ENCODE measurements around the gene NSFL1C. TPM values are rescaled to one million over a fixed set of nuclear protein-coding genes. Genes with fewer than 3 reads are reported as not detected.

The NSFL1C gene
- total RNA-seq, 1 donor = 30.0 TPM

DNA sequence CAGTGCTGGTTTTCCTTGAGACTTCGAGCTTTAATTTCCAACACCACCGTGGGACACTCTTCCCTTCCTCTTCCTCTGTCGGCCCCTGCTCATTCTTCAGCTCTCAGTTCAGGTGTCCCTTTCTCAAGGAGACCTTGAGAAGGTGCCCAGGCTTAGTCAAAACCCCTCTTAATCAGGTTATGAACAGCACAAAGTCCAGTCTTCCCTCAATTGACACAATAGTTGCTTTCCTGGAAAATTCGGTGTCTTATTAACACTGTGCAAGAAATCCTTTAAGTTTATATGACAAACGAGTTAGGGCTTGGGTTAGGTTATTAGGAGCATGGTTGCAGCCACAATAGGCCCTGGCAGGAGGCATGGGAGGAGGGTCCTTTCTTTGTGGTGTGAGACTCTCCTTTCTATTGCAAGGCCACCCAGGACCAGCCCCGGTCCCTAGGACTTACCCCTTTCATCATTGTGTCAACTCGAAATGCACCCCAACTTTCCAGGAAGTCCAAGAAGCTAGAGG is 1.5 kb upstream of the NSFL1C start:
- peaks cover 22% of the 10 kb centered on the region for H4K20me1 ChIP-seq (ENCODE audit: insufficient read depth, low read length)

GRCh38 chr20:1467355-1468116 is 887 bp upstream of the NSFL1C start:
- no peak overlapping the region for H3K4me3 ChIP-seq (ENCODE audit: insufficient read depth, low read length)
- H2AFZ ChIP-seq (ENCODE audit: low read length) = no peak overlapping the region
- TF ChIP-seq, protein P1, sequence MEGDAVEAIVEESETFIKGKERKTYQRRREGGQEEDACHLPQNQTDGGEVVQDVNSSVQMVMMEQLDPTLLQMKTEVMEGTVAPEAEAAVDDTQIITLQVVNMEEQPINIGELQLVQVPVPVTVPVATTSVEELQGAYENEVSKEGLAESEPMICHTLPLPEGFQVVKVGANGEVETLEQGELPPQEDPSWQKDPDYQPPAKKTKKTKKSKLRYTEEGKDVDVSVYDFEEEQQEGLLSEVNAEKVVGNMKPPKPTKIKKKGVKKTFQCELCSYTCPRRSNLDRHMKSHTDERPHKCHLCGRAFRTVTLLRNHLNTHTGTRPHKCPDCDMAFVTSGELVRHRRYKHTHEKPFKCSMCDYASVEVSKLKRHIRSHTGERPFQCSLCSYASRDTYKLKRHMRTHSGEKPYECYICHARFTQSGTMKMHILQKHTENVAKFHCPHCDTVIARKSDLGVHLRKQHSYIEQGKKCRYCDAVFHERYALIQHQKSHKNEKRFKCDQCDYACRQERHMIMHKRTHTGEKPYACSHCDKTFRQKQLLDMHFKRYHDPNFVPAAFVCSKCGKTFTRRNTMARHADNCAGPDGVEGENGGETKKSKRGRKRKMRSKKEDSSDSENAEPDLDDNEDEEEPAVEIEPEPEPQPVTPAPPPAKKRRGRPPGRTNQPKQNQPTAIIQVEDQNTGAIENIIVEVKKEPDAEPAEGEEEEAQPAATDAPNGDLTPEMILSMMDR (IDR thresholded peaks at IDR 0.05; ENCODE audit: extremely low read depth, low read depth, low read length) = no peak
- peaks cover 30% of the 10 kb centered on the region for H3K4me1 ChIP-seq (ENCODE audit: insufficient read depth, low read length)
- peaks cover 23% of the 10 kb centered on the region for H4K20me1 ChIP-seq (ENCODE audit: insufficient read depth, low read length)
- H3K4me2 ChIP-seq (ENCODE audit: insufficient read depth, low read length) = peak overlapping the region; percentile 57
- peaks cover 37% of the 10 kb centered on the region for H3K79me2 ChIP-seq (ENCODE audit: insufficient read depth, low read length)
- no peak for DNase-seq (ENCODE audit: insufficient read length, low spot score, missing footprints)
- no peaks in the 10 kb centered on the region for H3K9me3 ChIP-seq (ENCODE audit: low read depth, low read length)
- H3K27me3 ChIP-seq (ENCODE audit: insufficient read depth, low read length) = no peaks in the 10 kb centered on the region
- no peak overlapping the region for H3K27ac ChIP-seq (ENCODE audit: low read depth, low read length)
- peaks cover 10% of the 10 kb centered on the region for H3K36me3 ChIP-seq (ENCODE audit: insufficient read depth, low read length)

More for the DNA sequence above, 1.5 kb upstream of the NSFL1C start:
- Histone ChIP-seq H3K4me2 (ENCODE audit: insufficient read depth, low read length) (no peak overlapping the region), H3K79me2 (ENCODE audit: insufficient read depth, low read length) (peaks cover 31% of the 10 kb centered on the region), H3K4me3 (ENCODE audit: insufficient read depth, low read length) (no peak overlapping the region), H3K27ac (ENCODE audit: low read depth, low read length) (no peak overlapping the region), H3K36me3 (ENCODE audit: insufficient read depth, low read length) (peaks cover 5% of the 10 kb centered on the region), H3K4me1 (ENCODE audit: insufficient read depth, low read length) (peaks cover 30% of the 10 kb centered on the region), H3K9me3 (ENCODE audit: low read depth, low read length) (no peaks in the 10 kb centered on the region), H3K27me3 (ENCODE audit: insufficient read depth, low read length) (no peaks in the 10 kb centered on the region), H2AFZ (ENCODE audit: low read length) (no peak overlapping the region)
- TF ChIP-seq, protein P1 (IDR thresholded peaks at IDR 0.05; ENCODE audit: extremely low read depth, low read depth, low read length) = no peak
- no peak for DNase-seq (ENCODE audit: insufficient read length, low spot score, missing footprints)

- H3K4me2 ChIP-seq (ENCODE audit: insufficient read depth, low read length) = peak overlapping the region; percentile 57
- no peaks in the 10 kb centered on the region for H3K27me3 ChIP-seq (ENCODE audit: insufficient read depth, low read length)
- H4K20me1 ChIP-seq (ENCODE audit: insufficient read depth, low read length) = peaks cover 26% of the 10 kb centered on the region
- peaks cover 41% of the 10 kb centered on the region for H3K79me2 ChIP-seq (ENCODE audit: insufficient read depth, low read length)
- TF ChIP-seq, protein P1 (IDR thresholded peaks at IDR 0.05; ENCODE audit: extremely low read depth, low read depth, low read length) = no peak
- H2AFZ ChIP-seq (ENCODE audit: low read length) = peak overlapping the region; percentile 52
- H3K4me1 ChIP-seq (ENCODE audit: insufficient read depth, low read length) = peaks cover 30% of the 10 kb centered on the region
- no peak overlapping the region for H3K27ac ChIP-seq (ENCODE audit: low read depth, low read length)
- no peaks in the 10 kb centered on the region for H3K9me3 ChIP-seq (ENCODE audit: low read depth, low read length)
- DNase-seq (ENCODE audit: insufficient read length, low spot score, missing footprints) = no peak
- peak overlapping the region; percentile 13 for H3K4me3 ChIP-seq (ENCODE audit: insufficient read depth, low read length)
- peaks cover 12% of the 10 kb centered on the region for H3K36me3 ChIP-seq (ENCODE audit: insufficient read depth, low read length)
Observed at GRCh38 chr20:1467082-1467354, 369 bp upstream of the NSFL1C start.

DNA sequence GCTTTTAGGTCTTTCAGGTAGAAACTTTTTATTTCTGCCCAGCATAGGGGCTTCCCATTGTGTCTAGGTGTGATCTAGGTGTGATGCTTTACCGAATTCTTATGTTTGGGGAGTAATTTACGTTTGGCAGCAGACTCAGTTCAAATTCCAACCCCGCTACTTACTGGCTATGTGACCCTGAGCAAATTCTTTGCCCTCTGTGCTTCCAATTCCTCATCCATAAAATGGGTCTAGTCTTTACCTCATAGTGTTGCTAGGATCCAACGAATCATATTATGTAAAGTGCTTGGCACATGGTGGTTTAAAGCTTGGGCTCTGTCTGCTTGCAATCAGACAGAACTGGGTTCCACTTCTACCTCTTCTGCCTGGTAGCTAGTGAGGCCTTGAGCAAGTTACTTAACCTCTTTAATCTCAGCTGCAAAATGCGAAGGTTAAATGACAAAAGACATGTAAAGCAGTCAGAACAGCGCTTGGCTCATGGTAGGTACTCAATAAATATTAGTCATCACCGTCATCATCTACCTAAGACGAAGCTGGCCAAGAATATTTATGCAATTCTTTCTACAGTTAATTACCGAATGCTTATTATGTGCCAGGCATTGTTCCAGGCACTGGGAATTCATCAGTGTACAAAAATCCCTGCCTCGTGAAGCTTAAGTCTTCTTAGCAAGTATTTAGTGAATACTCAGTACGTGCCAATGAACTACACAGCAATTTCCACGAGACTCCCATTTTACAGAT is 1.0 kb downstream of the NSFL1C start:
- Histone ChIP-seq H3K27ac (ENCODE audit: low read depth, low read length) (peak overlapping the region; percentile 80), H3K79me2 (ENCODE audit: insufficient read depth, low read length) (peaks cover 55% of the 10 kb centered on the region), H3K27me3 (ENCODE audit: insufficient read depth, low read length) (no peaks in the 10 kb centered on the region), H2AFZ (ENCODE audit: low read length) (peak overlapping the region; percentile 83), H3K9me3 (ENCODE audit: low read depth, low read length) (no peaks in the 10 kb centered on the region), H3K4me2 (ENCODE audit: insufficient read depth, low read length) (peak overlapping the region; percentile 83), H3K36me3 (ENCODE audit: insufficient read depth, low read length) (peaks cover 16% of the 10 kb centered on the region), H4K20me1 (ENCODE audit: insufficient read depth, low read length) (peaks cover 32% of the 10 kb centered on the region), H3K4me3 (ENCODE audit: insufficient read depth, low read length) (peak overlapping the region; percentile 89), H3K4me1 (ENCODE audit: insufficient read depth, low read length) (peaks cover 26% of the 10 kb centered on the region)
- TF ChIP-seq, protein P1 (IDR thresholded peaks at IDR 0.05; ENCODE audit: extremely low read depth, low read depth, low read length) = no peak
- DNase-seq (ENCODE audit: insufficient read length, low spot score, missing footprints) = no peak

Measured in osteoblast (primary cell).